ENCODE measurements around the gene ZNFX1.

Gene ZNFX1

GRCh38 chr20:49277786-49278035 is 146 bp downstream of the ZNFX1 start:
- no peak for DNase-seq

GRCh38 chr20:49276961-49277785 is 684 bp downstream of the ZNFX1 start:
- no peak for DNase-seq

DNA sequence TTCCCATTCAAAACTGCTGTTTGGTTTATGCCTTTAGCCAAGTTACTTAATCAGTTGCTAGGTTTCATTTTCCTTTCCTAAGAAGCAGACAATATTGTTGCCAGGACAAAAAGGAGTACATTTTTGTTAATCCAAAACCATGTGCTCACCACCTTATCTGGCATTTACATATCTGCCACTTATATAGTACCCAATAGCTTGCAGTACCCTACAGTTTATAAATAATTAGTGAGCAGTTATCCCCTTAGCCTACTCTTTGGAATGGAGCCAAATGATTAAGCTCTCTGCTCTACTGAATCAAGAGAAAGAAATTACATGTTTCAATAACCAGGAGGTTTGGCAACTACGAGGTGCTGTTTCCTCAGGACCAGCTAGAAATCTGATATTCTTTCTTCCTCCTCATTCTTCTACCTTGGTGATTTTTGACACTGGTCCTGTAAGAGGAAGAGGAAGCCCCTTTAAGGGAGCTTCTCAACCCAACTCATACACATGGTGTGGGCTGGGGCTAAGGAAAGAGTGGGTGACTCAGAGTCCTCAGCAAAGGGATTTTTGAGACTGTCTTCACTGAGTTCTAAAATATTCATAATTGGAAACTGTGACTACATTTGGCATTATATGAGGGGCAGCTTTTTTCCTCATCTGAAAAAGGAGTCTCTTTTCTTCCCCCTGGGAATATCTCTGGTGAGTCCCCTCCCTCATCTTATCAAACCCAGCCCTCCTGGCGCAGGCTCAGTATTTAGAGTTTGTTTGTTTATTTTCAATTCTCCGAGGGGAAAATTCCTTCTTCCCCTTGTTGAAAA is 1.5 kb downstream of the ZNFX1 start:
- DNase-seq = no peak

GRCh38 chr20:49275636-49276035 is 2.2 kb downstream of the ZNFX1 start:
- DNase-seq = no peak

- no peak for DNase-seq
Measured at GRCh38 chr20:49275216-49275615, 2.6 kb downstream of the ZNFX1 start.

DNA sequence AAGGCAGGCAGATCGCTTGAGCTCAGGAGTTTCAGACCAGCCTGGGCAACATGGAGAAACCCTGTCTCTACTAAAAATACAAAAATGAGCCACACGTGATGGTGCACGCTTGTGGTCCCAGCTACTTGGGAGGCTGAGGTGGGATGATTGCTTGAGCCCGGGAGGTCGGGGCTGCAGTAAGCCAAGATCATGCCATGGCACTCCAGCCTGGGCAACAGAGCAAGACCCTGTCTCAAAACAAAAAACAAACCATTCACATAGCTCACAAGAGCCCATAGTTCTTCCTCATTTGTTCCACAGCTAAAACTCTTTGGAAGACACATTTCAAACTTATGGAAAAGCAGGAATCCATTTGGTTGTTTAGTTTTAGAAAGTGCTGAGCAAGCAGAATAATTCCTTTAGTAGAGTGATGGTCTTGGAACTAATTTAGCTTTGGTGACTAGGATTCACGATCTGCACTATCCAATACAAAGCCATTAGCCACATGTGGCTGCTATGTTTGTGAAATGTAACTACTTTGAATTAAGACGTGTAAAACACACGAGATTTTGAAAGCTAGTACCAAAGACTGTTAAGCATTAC is 4.1 kb downstream of the ZNFX1 start:
- DNase-seq = no peak

DNA sequence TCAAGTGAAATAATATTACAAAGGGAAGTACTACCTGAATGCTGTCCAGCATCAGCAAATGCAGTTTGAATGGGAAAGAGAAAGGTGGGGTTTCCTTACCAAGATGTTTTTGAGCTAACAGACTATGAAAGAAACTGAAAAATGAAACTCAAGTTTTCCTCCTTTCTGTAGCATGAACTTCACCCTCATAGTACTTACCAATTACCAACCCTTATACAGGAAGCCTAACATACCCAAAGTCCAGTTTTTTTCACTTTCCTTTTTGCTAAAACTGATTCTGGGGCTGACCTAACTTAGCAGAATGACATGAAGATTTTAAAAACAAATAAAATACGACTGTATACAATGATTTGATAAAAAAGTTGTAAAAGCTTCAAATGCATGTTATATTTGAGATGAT is 5.2 kb downstream of the ZNFX1 start:
- DNase-seq = no peak

DNA sequence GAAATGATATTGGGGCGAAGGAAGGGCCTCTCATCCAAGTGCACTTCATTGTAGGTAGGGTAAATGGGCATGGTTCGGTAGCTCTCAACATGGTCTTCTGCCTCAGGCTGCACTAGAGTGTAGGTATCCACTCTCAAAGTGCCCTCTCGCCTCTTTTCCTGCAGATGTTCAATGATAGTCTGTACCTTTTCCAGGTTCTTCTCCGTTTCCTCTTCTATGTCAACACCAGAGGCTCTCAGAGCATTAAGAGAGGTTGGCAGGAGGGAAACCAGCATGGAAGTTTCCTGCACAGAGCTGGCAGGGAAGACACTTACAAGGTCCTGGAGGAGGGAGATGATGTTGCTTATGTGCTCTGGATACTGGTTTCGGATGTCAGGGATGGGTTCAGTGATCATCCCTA is 7.1 kb downstream of the ZNFX1 start:
- no peak for DNase-seq

DNA sequence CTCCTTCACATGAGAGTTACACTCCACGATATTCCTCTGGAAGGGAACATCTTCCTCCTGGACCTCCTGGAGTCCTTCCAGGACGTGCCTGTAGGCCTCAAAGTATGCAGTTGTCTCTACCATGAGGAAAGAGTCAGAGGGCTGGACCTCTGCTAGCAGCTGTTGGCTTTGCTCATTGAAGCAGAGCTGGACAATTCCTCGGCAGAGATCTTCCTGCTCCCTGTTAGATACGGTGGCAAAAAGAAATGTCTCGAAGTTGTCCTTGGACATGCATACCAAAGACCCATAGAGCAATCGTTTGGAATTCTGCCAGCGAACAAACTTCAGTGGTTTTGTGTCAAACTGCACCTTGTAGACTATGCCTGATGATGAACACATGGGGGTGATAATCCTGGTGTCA is 7.7 kb downstream of the ZNFX1 start:
- DNase-seq = no peak

GRCh38 chr20:49268600-49269365 is 9.1 kb downstream of the ZNFX1 start:
- DNase-seq = no peak

- DNase-seq = no peak
Measured at GRCh38 chr20:49267327-49267726, 10.5 kb downstream of the ZNFX1 start.

DNA sequence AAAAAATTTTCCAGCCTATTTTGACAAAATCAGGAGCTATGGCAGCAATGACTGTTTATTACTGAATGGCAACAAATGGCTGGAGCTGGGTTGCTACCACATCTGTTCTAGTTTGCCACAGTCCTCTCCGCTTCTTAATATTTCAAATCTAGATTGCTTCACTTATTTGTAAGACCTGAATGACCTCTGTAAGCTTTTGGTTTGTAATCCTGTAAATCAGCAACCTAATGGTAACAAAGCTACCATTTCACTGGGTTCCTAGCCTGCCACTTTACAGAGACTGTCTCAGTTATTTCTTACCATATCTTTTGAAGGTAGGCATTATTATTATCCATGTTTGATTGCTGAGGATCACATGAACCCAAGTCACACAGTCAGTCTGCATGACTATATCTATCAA is 15.4 kb downstream of the ZNFX1 start:
- DNase-seq = no peak

- DNase-seq = no peak
Measured at GRCh38 chr20:49261173-49261572, 16.7 kb downstream of the ZNFX1 start.

- no peak for DNase-seq
Measured at GRCh38 chr20:49260218-49260617, 17.6 kb downstream of the ZNFX1 start.

- no peak for DNase-seq
Measured at GRCh38 chr20:49259799-49260198, 18.1 kb downstream of the ZNFX1 start.

- no peak for DNase-seq
Measured at GRCh38 chr20:49259284-49259683, 18.6 kb downstream of the ZNFX1 start.

DNA sequence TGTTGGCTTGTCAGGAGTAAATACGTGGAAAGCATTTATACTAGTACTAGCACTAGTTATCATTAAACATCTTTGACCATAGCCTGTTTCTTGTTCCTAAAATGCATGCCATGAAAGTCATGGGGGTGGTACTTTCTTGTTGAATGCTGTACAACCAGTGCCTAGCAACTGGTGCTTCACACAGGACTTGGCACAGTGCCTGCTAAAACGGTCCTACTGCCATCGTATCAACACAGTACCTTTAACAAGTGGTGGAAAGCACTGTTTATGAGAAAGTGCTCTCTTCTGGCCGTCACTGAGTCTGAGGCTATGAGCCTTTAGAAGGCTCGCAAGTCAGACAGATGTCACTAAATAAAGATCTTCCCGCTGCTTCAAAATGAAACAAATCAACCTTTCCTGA is 21.6 kb downstream of the ZNFX1 start:
- DNase-seq = no peak

- no peak for DNase-seq
Measured at GRCh38 chr20:49252556-49253350, 25.1 kb downstream of the ZNFX1 start.

DNA sequence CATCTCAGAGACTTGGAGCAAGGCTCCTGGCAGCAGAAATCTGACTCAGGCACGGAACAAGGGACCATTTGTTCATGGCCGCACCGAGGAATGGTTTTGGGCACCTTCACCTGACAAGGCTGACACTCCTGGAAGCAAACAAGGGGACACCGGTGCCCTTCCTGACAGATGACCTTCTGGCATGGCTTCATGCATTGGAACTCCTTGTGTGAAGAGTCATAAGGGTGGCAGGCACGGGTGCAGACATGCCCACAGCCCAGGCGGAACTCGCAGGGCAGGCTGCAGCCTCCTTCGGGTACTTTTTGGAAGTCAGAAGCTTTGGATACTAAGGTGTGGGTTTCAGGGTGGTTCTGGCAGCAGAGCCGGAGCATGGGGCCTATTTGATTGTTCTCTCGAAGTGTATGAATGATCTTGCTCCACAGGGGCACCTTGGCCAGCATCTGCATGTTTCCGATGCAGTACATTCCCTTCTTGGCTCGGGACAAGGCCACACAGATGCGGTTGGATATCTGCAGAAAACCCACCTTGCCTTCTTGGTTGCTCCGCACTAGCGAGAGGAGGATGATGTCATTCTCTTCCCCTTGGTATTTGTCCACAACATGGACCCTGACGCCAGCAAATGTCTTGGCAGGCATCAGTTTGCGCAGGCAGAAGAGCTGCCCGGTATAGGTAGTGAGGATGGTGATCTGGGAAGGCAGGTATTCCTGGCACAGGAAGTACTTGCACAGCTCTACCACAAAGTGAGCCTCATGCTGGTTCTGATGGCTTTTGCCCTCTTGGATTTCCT is 28.8 kb downstream of the ZNFX1 start:
- DNase-seq = no peak

DNA sequence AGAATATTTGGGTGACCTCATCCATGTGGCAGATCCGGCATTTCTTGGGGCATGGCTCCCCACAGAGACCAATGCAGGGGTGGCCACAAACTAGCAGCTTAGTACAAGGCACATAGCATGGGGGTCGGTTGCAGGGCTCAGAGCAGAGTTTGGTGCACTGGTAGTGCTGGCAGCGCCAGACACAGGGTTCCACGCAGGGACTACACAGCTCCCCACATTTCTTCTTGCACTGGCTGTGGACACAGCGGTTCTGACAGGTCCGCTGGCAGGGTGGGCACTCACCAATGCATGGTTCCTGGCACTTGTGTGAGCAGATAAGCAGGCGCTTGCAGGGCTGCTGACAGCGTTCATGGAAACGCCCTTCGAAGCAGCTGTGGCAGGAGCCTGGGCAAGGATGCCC is 29.6 kb downstream of the ZNFX1 start:
- no peak for DNase-seq

- DNase-seq = no peak
Measured at GRCh38 chr20:49247792-49248191, 30.1 kb downstream of the ZNFX1 start.

Measured in cortex of kidney (tissue), 1 donor.